Measurements from ENCODE around the gene PSAP. TPM values are rescaled to one million over a fixed set of nuclear protein-coding genes. Genes with fewer than 3 reads are reported as not detected.

PSAP gene
- total RNA-seq, 1 experiment from 2014 or later, result 336 TPM

DNA sequence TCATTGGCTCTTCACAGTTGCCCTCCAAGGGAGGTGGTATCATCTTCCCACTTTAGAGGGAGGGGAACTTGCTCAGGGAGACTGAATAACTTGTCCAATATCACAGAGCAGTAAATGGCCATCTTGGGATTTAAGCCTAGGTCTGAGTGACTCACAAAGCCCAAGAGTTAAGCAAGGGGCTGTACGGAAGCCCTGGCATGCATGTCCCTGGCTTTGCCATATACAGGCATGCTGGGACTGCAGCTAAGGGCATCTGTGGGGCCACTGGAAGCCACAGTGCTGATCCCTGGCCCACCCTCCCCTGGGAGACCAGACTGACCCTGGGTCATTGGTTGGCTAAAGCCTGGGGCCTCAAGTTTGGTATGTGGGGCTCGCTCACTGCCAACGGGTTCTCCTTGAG, 80.8 kb downstream of the PSAP start:
- Histone ChIP-seq H3K27me3 (ENCODE audit: insufficient read depth, low read length) (peaks cover 5% of the 10 kb centered on the region; the same call in 1 of the 2 replicates), H3K79me1 (ENCODE audit: insufficient read depth, low read depth, low read length, poor library complexity, severe bottlenecking) (no peaks in the 10 kb centered on the region), H2BK15ac (ENCODE audit: low read depth, low read length) (no peak overlapping the region), H4K5ac (ENCODE audit: insufficient read length, low read depth, low read length) (no peak overlapping the region), H4K91ac (ENCODE audit: insufficient read length, low read depth, low read length) (no peak overlapping the region), H3K14ac (ENCODE audit: insufficient read depth, low read length) (no peak overlapping the region), H2BK5ac (ENCODE audit: insufficient read length, low read length) (no peak overlapping the region), H3K23me2 (ENCODE audit: insufficient read length, low read depth, low read length, poor library complexity, severe bottlenecking) (no peaks in the 10 kb centered on the region), H2BK20ac (ENCODE audit: low read depth, low read length, poor library complexity, severe bottlenecking) (no peak overlapping the region), H2AK5ac (ENCODE audit: insufficient read length, low read length) (no peak overlapping the region), H3K27ac (ENCODE audit: insufficient read length, low read depth, low read length) (no peak overlapping the region), H3K18ac (ENCODE audit: insufficient read length, low read depth, low read length) (no peak overlapping the region), H3T11ph (ENCODE audit: low read length) (no peak overlapping the region), H3K4ac (ENCODE audit: low read depth, low read length) (no peak overlapping the region), H3K23ac (ENCODE audit: insufficient read length, low read depth, low read length) (no peak overlapping the region), H3K56ac (ENCODE audit: insufficient read length, low read depth, low read length) (no peak overlapping the region), H2BK120ac (ENCODE audit: low read depth, low read length, poor library complexity, severe bottlenecking) (no peak overlapping the region), H3K4me1 (ENCODE audit: insufficient read depth, low read length) (no peaks in the 10 kb centered on the region; the same call in 1 of the 2 replicates), H3K9ac (ENCODE audit: extremely low read depth, insufficient read length, low read length) (no peak overlapping the region), H3K79me2 (ENCODE audit: insufficient read depth, low read length) (no peaks in the 10 kb centered on the region), H3K4me2 (ENCODE audit: insufficient read depth, insufficient read length, low read length) (no peak overlapping the region), H2BK12ac (ENCODE audit: insufficient read length, low read depth, low read length) (no peak overlapping the region), H3K9me3 (ENCODE audit: control insufficient read depth, low read depth, low read length) (no peaks in the 10 kb centered on the region), H4K8ac (replicated peaks; ENCODE audit: insufficient read length, low read depth, low read length) (no peak overlapping the region), H2AFZ (ENCODE audit: low read length) (no peak overlapping the region), H4K20me1 (ENCODE audit: control insufficient read depth, insufficient read depth, insufficient read length) (no peaks in the 10 kb centered on the region)
- H3K27me3 Mint-ChIP-seq (ENCODE audit: low read depth), result peaks cover 39% of the 10 kb centered on the region
- H3K27ac Mint-ChIP-seq, result no peak overlapping the region
- no peaks in the 10 kb centered on the region; a peak in 1 of 5 replicates for H3K9me3 Mint-ChIP-seq
- no peak for DNase-seq
- no peak overlapping the region; a peak in 1 of 5 replicates for H3K4me3 Mint-ChIP-seq
- no CpG with 5 or more reads among the region's 3 CpGs for WGBS (ENCODE audit: extremely low coverage, insufficient read length, low lambda C conversion rate)
- H3K36me3 Mint-ChIP-seq (ENCODE audit: insufficient read depth in 1 of 3, low read depth in 3 of 3), result no peaks in the 10 kb centered on the region
- TF ChIP-seq, protein P1, sequence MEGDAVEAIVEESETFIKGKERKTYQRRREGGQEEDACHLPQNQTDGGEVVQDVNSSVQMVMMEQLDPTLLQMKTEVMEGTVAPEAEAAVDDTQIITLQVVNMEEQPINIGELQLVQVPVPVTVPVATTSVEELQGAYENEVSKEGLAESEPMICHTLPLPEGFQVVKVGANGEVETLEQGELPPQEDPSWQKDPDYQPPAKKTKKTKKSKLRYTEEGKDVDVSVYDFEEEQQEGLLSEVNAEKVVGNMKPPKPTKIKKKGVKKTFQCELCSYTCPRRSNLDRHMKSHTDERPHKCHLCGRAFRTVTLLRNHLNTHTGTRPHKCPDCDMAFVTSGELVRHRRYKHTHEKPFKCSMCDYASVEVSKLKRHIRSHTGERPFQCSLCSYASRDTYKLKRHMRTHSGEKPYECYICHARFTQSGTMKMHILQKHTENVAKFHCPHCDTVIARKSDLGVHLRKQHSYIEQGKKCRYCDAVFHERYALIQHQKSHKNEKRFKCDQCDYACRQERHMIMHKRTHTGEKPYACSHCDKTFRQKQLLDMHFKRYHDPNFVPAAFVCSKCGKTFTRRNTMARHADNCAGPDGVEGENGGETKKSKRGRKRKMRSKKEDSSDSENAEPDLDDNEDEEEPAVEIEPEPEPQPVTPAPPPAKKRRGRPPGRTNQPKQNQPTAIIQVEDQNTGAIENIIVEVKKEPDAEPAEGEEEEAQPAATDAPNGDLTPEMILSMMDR (conservative IDR thresholded peaks at IDR 0.05), result no peak
- H3K4me1 Mint-ChIP-seq, result peaks cover 3 to 6% of the 10 kb centered on the region in 2 experiments; a peak in 3 of 4 replicates

Measured in H9 (cell line).